HCT116 (cell line): ENCODE measurements around the gene RAB3GAP1. TPM values are rescaled to one million over a fixed set of nuclear protein-coding genes. Genes with fewer than 3 reads are reported as not detected.

Experiments
- ATAC-seq: fragments of 200-7000 bp; cut with Tn5 transposase; 2 replicates; pipeline ENCODE4 v1.9.1; 2020; ENCODE audit warnings: mild to moderate bottlenecking, moderate library complexity
- BruUV-seq: library from RNA; stranded (reverse); fragments of 400-500 nt; replicated peaks from 2 replicates; lab custom pipeline; 2021; lab: Mats Ljungman, UMichigan
- CTCF ChIA-PET: fragments of 300-600 bp; sonication (Branson Sonifier 250); formaldehyde crosslinking; loops from one replicate; lab custom pipeline; 2021; ENCODE audit warnings: antibody characterized with exemption; lab: Charles Lee
- POLR2A ChIA-PET: fragments of 300-600, 350-600 bp; sonication (Branson Sonifier 250); formaldehyde crosslinking; loops from one replicate; lab custom pipeline; 2021; ENCODE audit warnings: antibody characterized with exemption; lab: Charles Lee
- RAD21 ChIA-PET, 2 experiments: fragments of 300-600 bp; sonication (Branson Sonifier 250); formaldehyde crosslinking; loops; one replicate each; lab custom pipeline; 2023; ENCODE audit warnings: low total read pairs in 2 of 2; ENCODE audit not compliant: uncharacterized antibody in 2 of 2, unreplicated experiment in 2 of 2, low non-redundant PET in 1 of 2; lab: Charles Lee
- DNase-seq: peaks from one replicate; pipeline ENCODE4 v3.0.0-alpha.2; 2010; ENCODE audit warnings: low read depth, low spot score
- H2AFZ ChIP-seq: fragments of 200-600 bp; shearing (Covaris generic), sonication (generic); 2 replicates; pipeline ENCODE4 v1.6.1; 2017; ENCODE audit warnings: low read depth, mixed run types, mixed read lengths, antibody characterized with exemption, low read length; ENCODE audit not compliant: poor library complexity, severe bottlenecking
- H3K27ac ChIP-seq: 2 replicates; pipeline ENCODE4 v1.5.1; 2012; ENCODE audit warnings: low read depth, low read length
- H3K27me3 ChIP-seq: fragments of 200-600 bp; sonication (generic); 2 replicates; pipeline ENCODE4 v1.6.1; 2016; ENCODE audit warnings: mixed run types, low read length, mixed read lengths; ENCODE audit not compliant: insufficient read depth
- H3K36me3 ChIP-seq, 2 experiments: fragments of 200-500 bp in 1 of 2; fragments of 200-600 bp in 1 of 2; sonication (Bioruptor generic) in 1 of 2; sonication (generic) in 1 of 2; 2 replicates each; pipeline versions ENCODE4 v1.5.1 to v1.6.1; 2014 to 2016; ENCODE audit warnings: low read length in 2 of 2, inconsistent platforms in 1 of 2, mixed read lengths in 1 of 2, mixed run types in 1 of 2; ENCODE audit not compliant: insufficient read depth in 2 of 2, control insufficient read depth in 1 of 2
- H3K4me1 ChIP-seq, 2 experiments: fragments of 200-600 bp in 1 of 2; sonication (generic) in 1 of 2; 2 replicates each; pipeline versions ENCODE4 v1.5.1 to v1.6.1; 2012 to 2017; ENCODE audit warnings: low read length in 2 of 2, inconsistent platforms in 1 of 2, mild to moderate bottlenecking in 1 of 2, mixed read lengths in 1 of 2, mixed run types in 1 of 2, moderate library complexity in 1 of 2; ENCODE audit not compliant: insufficient read depth in 2 of 2, control insufficient read depth in 1 of 2
- H3K4me2 ChIP-seq: fragments of 200-600 bp; sonication (generic); 2 replicates; pipeline ENCODE4 v1.6.1; 2017; ENCODE audit warnings: mixed run types, low read length, mixed read lengths
- H3K4me3 ChIP-seq, 2 experiments: fragments of 200-600 bp in 1 of 2; sonication (generic) in 1 of 2; replicated peaks in 1 of 2; 2 replicates each; pipeline ENCODE4 v1.5.1; 2011 to 2016; ENCODE audit warnings: low read length in 2 of 2, control low read depth in 1 of 2, low read depth in 1 of 2, mild to moderate bottlenecking in 1 of 2, mixed read lengths in 1 of 2, mixed run types in 1 of 2
- H3K79me2 ChIP-seq: fragments of 200-600 bp; sonication (generic); 2 replicates; pipeline ENCODE4 v1.6.1; 2017; ENCODE audit warnings: mild to moderate bottlenecking, mixed run types, low read length, moderate library complexity, mixed read lengths; ENCODE audit not compliant: insufficient read depth
- H3K9ac ChIP-seq: fragments of 200-600 bp; sonication (generic); 2 replicates; pipeline ENCODE4 v1.6.1; 2016; ENCODE audit warnings: low read length, mixed read lengths
- H3K9me2 ChIP-seq: fragments of 200-600 bp; sonication (generic), shearing (Covaris generic); 2 replicates; pipeline ENCODE4 v1.6.1; 2017; ENCODE audit warnings: mixed run types, mild to moderate bottlenecking, moderate library complexity; ENCODE audit not compliant: insufficient read depth
- H3K9me3 ChIP-seq, 2 experiments: fragments of 200-500 bp in 1 of 2; fragments of 200-600 bp in 1 of 2; sonication (Bioruptor generic) in 1 of 2; sonication (generic) in 1 of 2; 2 replicates each; pipeline ENCODE4 v1.6.1; 2014 to 2017; ENCODE audit warnings: low read length in 2 of 2, mixed read lengths in 2 of 2, inconsistent platforms in 1 of 2, low read depth in 1 of 2, mild to moderate bottlenecking in 1 of 2, mixed run types in 1 of 2, moderate library complexity in 1 of 2; ENCODE audit not compliant: control insufficient read depth in 1 of 2, insufficient read depth in 1 of 2
- H4K20me1 ChIP-seq: fragments of 200-600 bp; sonication (generic), shearing (Covaris generic); 2 replicates; pipeline ENCODE4 v1.6.1; 2017; ENCODE audit warnings: mixed run types, mild to moderate bottlenecking, moderate library complexity; ENCODE audit not compliant: insufficient read depth
- EZH2 ChIP-seq: fragments of 200-600 bp; sonication (generic); IDR thresholded peaks from 2 replicates; pipeline ENCODE4 v1.6.1; 2017; ENCODE audit warnings: antibody characterized with exemption, mixed run types
- EZH2phosphoT487 ChIP-seq: fragments of 200-600 bp; IDR thresholded peaks from 2 replicates; pipeline ENCODE4 v1.6.1; 2018; ENCODE audit warnings: antibody characterized with exemption, borderline replicate concordance
- FOSL1 ChIP-seq: IDR thresholded peaks from 2 replicates; pipeline ENCODE4 v1.6.1; 2012; ENCODE audit warnings: low read depth
- RAD21 ChIP-seq: IDR thresholded peaks from 2 replicates; pipeline ENCODE4 v1.6.1; 2012; ENCODE audit warnings: low read depth, mild to moderate bottlenecking
- ZBTB33 ChIP-seq: IDR thresholded peaks from 2 replicates; pipeline ENCODE4 v1.6.1; 2011; ENCODE audit warnings: mild to moderate bottlenecking, low read length, moderate library complexity; ENCODE audit not compliant: insufficient replicate concordance; ENCODE audit errors: extremely low read depth
- ZFX ChIP-seq: fragments of 450-650 bp; IDR thresholded peaks from 2 replicates; pipeline ENCODE4 v1.6.1; 2017
- ZNF274 ChIP-seq: fragments of 200-500 bp; sonication (Bioruptor generic); IDR thresholded peaks from 2 replicates; pipeline ENCODE4 v1.6.1; 2014; ENCODE audit warnings: mild to moderate bottlenecking, low read depth, low read length, inconsistent platforms
- intact Hi-C: fragments of 100-400 bp; cut with micrococcal nuclease; formaldehyde crosslinking; loops from 2 replicates; pipeline ENCODE4 v1.10.0; 2022
- total RNA-seq: library from RNA; stranded (reverse); gene quantifications from one replicate; pipeline ENCODE4 v1.2.1, GENCODE V29; 2021; ENCODE audit not compliant: unreplicated experiment
- TF ChIP-seq, protein P1 (sequence below): IDR thresholded peaks from 2 replicates; pipeline ENCODE4 v1.6.1; 2012

RAB3GAP1 gene
- total RNA-seq, 1 experiment from 2014 or later: 38.5 TPM

- TF ChIP-seq ZBTB33 (no peak), ZFX (no peak), RAD21 (no peak)
- TF ChIP-seq, protein P1, sequence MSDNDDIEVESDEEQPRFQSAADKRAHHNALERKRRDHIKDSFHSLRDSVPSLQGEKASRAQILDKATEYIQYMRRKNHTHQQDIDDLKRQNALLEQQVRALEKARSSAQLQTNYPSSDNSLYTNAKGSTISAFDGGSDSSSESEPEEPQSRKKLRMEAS: no peak
Observed at GRCh38 chr2:135175177-135175576, 123.1 kb downstream of the RAB3GAP1 start (continued).

- H3K27me3 ChIP-seq: no peaks in the 10 kb centered on the region
- no peak overlapping the region for H3K4me3 ChIP-seq
- ChIA-PET POLR2A (no interaction called here), CTCF (no interaction called here), RAD21 (no interaction called here)
- no peak overlapping the region for H3K27ac ChIP-seq
- intact Hi-C loops: no loop called here
- H3K79me2 ChIP-seq: no peaks in the 10 kb centered on the region
- peaks cover 5 to 15% of the 10 kb centered on the region in 2 experiments; a peak in 2 of 4 replicates for H3K36me3 ChIP-seq
- no peak for ATAC-seq
- H3K4me1 ChIP-seq: no peaks in the 10 kb centered on the region
- H3K4me2 ChIP-seq: no peak overlapping the region
- H3K9me2 ChIP-seq: no peaks in the 10 kb centered on the region
- no peak for DNase-seq
- H4K20me1 ChIP-seq: no peaks in the 10 kb centered on the region
- H3K9ac ChIP-seq: no peak overlapping the region
- TF ChIP-seq EZH2phosphoT487: no peak
- no peak for TF ChIP-seq FOSL1
- TF ChIP-seq EZH2: no peak
- TF ChIP-seq ZNF274: no peak
- no peak overlapping the region for H2AFZ ChIP-seq
- H3K9me3 ChIP-seq: no peaks in the 10 kb centered on the region; a peak in 1 of 4 replicates
- BruUV-seq: no TSS peak
Observed at GRCh38 chr2:135179689-135180088, 127.6 kb downstream of the RAB3GAP1 start.
